ENCODE results near the gene TYMP. TPM values are rescaled to one million over a fixed set of nuclear protein-coding genes. Genes with fewer than 3 reads are reported as not detected.
"Not testable (repeated sequence)": the region's sequence is repeated elsewhere in the genome, so short reads cannot be mapped to it uniquely, and the experiment has no call there.

Gene TYMP
- total and polyA plus RNA-seq, 8 donors: 5.8 to 68.6 (median 23.5) TPM

GRCh38 chr22:50545522-50546325 lies 15.9 kb upstream of the TYMP start, which contains the start of gene KLHDC7B:
Gene KLHDC7B, plus strand, starts transcription at chr22:50545899. Its CDS starts 345 bp downstream, at chr22:50546244.
- peaks cover 0 to 4% (median 1%) of the 10 kb centered on the region in 4 donors for H3K27me3 ChIP-seq
- ATAC-seq (no peak), FAIRE-seq (no peak), DNase-seq (no peak)
- no peaks in the 10 kb centered on the region for H3K36me3 ChIP-seq
- WGBS, 2 donors: 71 to 74% methylated on average over 10 of the region's 10 CpGs
- peaks cover 0 to 4% (median 0%) of the 10 kb centered on the region in 3 donors for H3K4me1 ChIP-seq
- TF ChIP-seq, protein P1, sequence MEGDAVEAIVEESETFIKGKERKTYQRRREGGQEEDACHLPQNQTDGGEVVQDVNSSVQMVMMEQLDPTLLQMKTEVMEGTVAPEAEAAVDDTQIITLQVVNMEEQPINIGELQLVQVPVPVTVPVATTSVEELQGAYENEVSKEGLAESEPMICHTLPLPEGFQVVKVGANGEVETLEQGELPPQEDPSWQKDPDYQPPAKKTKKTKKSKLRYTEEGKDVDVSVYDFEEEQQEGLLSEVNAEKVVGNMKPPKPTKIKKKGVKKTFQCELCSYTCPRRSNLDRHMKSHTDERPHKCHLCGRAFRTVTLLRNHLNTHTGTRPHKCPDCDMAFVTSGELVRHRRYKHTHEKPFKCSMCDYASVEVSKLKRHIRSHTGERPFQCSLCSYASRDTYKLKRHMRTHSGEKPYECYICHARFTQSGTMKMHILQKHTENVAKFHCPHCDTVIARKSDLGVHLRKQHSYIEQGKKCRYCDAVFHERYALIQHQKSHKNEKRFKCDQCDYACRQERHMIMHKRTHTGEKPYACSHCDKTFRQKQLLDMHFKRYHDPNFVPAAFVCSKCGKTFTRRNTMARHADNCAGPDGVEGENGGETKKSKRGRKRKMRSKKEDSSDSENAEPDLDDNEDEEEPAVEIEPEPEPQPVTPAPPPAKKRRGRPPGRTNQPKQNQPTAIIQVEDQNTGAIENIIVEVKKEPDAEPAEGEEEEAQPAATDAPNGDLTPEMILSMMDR (IDR thresholded peaks at IDR 0.05): no peak
- intact Hi-C loops (cut with DNase I): no loop called here
- peak within 1 kb of the TSS in 2 of 4 donors; percentile 75 to 92 for H3K27ac ChIP-seq
- no peak within 1 kb of the TSS for H3K4me3 ChIP-seq
- no peaks in the 10 kb centered on the region for H3K9me3 ChIP-seq

DNA sequence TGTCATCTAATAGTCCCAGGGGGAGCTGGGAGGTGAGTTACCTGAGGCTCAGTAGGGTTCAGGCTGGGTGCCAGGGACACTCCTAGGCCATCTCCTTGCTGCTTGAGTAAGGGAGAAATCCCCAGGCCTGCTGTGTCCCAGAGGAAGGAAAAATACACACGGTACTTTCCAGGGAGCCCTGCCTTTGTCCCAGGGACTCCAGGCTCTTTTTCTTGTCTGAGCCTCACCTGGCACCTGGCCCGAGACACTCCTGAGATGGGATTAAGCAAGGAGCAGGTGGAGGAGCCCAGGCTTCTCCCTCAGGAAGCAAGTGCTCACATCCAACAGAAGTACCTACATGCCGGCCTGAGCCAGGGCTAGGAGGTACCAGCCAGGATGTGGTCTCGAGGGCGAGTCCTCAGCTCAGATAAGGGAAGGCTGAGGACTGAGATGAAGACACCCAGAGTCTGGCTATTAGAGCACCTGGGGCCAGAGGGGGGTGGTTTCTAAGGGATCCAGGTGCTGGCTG lies 15.0 kb upstream of the TYMP start:
- DNase-seq (peak in 2 of 6 donors; percentile 36 to 68), ATAC-seq (peak in 3 of 4 donors; percentile 2 to 47 (median 36)), FAIRE-seq (no peak)
- Histone ChIP-seq H3K27ac (peak overlapping the region in 2 of 4 donors; percentile 75 to 92), H3K36me3 (no peaks in the 10 kb centered on the region), H3K4me1 (peaks cover 0 to 7% (median 4%) of the 10 kb centered on the region in 3 donors), H3K4me3 (no peak overlapping the region), H3K27me3 (peaks cover 0 to 4% (median 1%) of the 10 kb centered on the region in 4 donors), H3K9me3 (no peaks in the 10 kb centered on the region)
- TF ChIP-seq, protein P1 (IDR thresholded peaks at IDR 0.05): no peak
- intact Hi-C loops (cut with DNase I): no loop called here
- WGBS, 2 donors: 69 to 73% methylated on average over 5 of the region's 5 CpGs

DNA sequence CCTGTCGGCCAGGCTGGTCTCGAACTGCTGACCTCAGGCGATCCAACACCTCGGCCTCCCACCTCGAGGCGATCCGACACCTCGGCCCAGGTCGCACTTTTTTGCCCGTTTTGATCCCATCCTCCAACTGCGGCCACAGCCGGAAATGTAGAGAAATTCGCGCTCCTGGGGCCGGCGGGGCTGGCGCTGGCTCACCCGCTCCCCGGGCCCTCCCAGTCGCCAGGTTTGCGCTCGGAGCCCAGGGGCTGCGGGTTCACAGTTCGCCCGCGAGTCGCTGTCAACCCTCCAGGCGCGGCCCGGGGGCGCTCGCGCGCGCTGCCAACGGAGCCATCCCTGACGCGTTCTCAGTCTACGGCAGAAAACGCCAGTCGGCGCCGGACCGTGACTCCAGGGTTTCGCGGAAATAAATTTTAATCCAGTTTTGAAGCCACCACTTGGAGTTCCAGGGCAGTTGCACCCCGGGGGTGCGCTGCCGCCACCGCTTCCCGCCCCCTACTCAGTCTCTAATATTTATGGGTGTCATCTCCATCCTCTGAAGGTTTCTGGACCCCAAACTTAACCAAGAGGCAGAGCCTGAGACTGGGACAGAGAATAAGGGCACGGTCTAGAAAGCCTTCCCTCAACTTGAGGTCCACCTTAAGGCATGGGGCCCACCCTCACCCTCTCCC lies 14.4 kb upstream of the TYMP start:
- Histone ChIP-seq H3K9me3 (no peaks in the 10 kb centered on the region), H3K27ac (peak overlapping the region in 2 of 4 donors; percentile 75 to 92), H3K4me1 (peaks cover 2 to 10% (median 4%) of the 10 kb centered on the region in 3 donors), H3K27me3 (peaks cover 0 to 3% (median 1%) of the 10 kb centered on the region in 4 donors), H3K4me3 (peak overlapping the region in 1 of 4 donors; percentile 25), H3K36me3 (no peaks in the 10 kb centered on the region)
- DNase-seq: peak; percentile 66 to 91 (median 72)
- intact Hi-C loops (cut with DNase I): no loop called here
- 5 to 6% methylated on average over 46 to 52 of the region's 52 CpGs for WGBS, 2 donors
- ATAC-seq: peak; percentile 56 to 79 (median 66)
- TF ChIP-seq, protein P1 (IDR thresholded peaks at IDR 0.05): peak in 3 of 4 donors; percentile 15 to 19 (median 17)
- FAIRE-seq: no peak

DNA sequence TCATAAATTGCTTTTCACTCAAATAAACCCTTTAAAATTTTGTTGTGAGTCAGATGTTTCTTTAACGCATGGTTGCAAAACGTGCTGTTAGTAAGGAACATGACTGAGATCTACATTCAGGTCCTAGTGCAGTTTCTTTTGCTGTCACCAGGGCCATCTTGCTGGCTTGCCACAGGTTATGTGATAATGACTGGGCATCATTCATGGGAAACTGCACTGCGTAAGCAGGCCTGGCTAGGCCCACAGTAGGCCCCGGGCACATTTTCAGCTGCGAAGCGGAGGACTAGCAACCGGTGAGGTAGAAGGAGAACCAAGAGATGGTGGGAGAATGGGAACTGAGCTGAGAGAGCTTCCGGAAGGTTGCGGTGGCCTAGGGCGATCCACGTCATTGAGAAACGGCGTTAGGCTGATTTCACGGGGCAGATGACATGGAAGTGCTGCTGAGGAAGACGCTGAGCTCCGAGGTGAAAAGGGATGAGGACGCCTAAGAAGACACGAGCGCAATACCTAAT lies 12.7 kb upstream of the TYMP start:
- intact Hi-C loops (cut with DNase I): no loop called here
- peaks cover 0 to 19% (median 7%) of the 10 kb centered on the region in 3 donors for H3K4me1 ChIP-seq

DNA sequence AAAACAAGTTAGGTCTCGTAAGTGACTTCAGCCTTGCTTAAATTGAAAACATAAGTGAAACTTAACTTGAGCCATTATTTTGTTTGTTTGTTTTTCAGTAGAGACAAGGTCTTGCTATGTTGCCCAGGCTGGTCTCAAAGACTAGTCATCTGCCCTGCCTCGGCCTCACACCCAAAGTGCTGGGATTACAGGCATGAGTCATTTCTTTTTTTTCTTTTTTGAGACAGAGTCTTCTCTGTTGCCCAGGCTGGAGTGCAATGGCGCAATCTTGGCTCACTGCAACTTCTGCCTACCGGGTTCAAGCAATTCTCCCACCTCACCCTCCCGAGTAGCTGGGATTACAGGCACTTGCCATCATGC lies 11.8 kb upstream of the TYMP start:
- FAIRE-seq; H3K27me3 ChIP-seq; DNase-seq; H3K9me3 ChIP-seq; intact Hi-C loops (cut with DNase I); H3K4me3 ChIP-seq; H3K36me3 ChIP-seq: not testable (repeated sequence)
- WGBS, 2 donors: 73 to 89% methylated on average over 5 of the region's 5 CpGs
- Histone ChIP-seq H3K27ac (peak overlapping the region in 2 of 4 donors; percentile 92 to 98), H3K4me1 (peaks cover 0 to 19% (median 7%) of the 10 kb centered on the region in 3 donors)
- ATAC-seq: peak in 2 of 4 donors; percentile 7 to 42

More for the DNA sequence above, 12.7 kb upstream of the TYMP start:
- Histone ChIP-seq H3K9me3 (no peaks in the 10 kb centered on the region), H3K4me3 (no peak overlapping the region), H3K27ac (peak overlapping the region in 2 of 4 donors; percentile 92 to 98), H3K36me3 (no peaks in the 10 kb centered on the region), H3K27me3 (peaks cover 0 to 3% (median 0%) of the 10 kb centered on the region in 4 donors)
- TF ChIP-seq, protein P1 (IDR thresholded peaks at IDR 0.05): no peak
- 91 to 94% methylated on average over 19 of the region's 19 CpGs for WGBS, 2 donors
- DNase-seq (no peak), FAIRE-seq (no peak), ATAC-seq (no peak)

Measured in pancreas (tissue), 10 donors.